ENCODE results near the gene CLSTN3. TPM values are rescaled to one million over a fixed set of nuclear protein-coding genes. Genes with fewer than 3 reads are reported as not detected.

The CLSTN3 gene
- total and polyA plus RNA-seq, 2 of the 13 experiments (the other 11 are each of a cell fraction or from before 2014, with no cell fraction given): 26.2 to 94.1 TPM

GRCh38 chr12:7127916-7128626 lies 2.1 kb upstream of the CLSTN3 start (continued):
- TF ChIP-seq, protein P1, sequence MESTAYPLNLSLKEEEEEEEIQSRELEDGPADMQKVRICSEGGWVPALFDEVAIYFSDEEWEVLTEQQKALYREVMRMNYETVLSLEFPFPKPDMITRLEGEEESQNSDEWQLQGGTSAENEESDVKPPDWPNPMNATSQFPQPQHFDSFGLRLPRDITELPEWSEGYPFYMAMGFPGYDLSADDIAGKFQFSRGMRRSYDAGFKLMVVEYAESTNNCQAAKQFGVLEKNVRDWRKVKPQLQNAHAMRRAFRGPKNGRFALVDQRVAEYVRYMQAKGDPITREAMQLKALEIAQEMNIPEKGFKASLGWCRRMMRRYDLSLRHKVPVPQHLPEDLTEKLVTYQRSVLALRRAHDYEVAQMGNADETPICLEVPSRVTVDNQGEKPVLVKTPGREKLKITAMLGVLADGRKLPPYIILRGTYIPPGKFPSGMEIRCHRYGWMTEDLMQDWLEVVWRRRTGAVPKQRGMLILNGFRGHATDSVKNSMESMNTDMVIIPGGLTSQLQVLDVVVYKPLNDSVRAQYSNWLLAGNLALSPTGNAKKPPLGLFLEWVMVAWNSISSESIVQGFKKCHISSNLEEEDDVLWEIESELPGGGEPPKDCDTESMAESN (CRISPR knock-in tag; conservative IDR thresholded peaks at IDR 0.05): peak; percentile 24; the same call in 1 of the 2 replicates
- TF ChIP-seq MTA1 (CRISPR knock-in tag; IDR thresholded peaks at IDR 0.05; ENCODE audit: borderline replicate concordance) (peak; percentile 56; the same call in 1 of the 2 replicates), ZNF839 (CRISPR knock-in tag; IDR thresholded peaks at IDR 0.05; ENCODE audit: borderline replicate concordance) (no peak), HMG20A (CRISPR knock-in tag; IDR thresholded peaks at IDR 0.05; ENCODE audit: borderline replicate concordance) (peak; percentile 48), ZNF235 (CRISPR knock-in tag; IDR thresholded peaks at IDR 0.05; ENCODE audit: borderline replicate concordance) (no peak), LCORL (IDR thresholded peaks at IDR 0.05) (0 out of 2 replicates have a peak, but pooled peaks have one; percentile 25), LCORL (CRISPR knock-in tag; IDR thresholded peaks at IDR 0.05) (peak; percentile 69; the same call in 1 of the 2 replicates), MEIS1 (CRISPR knock-in tag; IDR thresholded peaks at IDR 0.05; ENCODE audit: borderline replicate concordance) (peak; percentile 27; the same call in 1 of the 2 replicates), POLR2AphosphoS5 (IDR thresholded peaks at IDR 0.05; ENCODE audit: low read depth, low read length) (peak; percentile 72), NONO (IDR thresholded peaks at IDR 0.05) (no peak), NONO (CRISPR knock-in tag; conservative IDR thresholded peaks at IDR 0.05) (peak; percentile 76), FOXA1 (IDR thresholded peaks at IDR 0.05) (no peak), FOXA1 (CRISPR knock-in tag; IDR thresholded peaks at IDR 0.05) (0 out of 2 replicates have a peak, but pooled peaks have one; percentile 25), MED8 (CRISPR knock-in tag; IDR thresholded peaks at IDR 0.05; ENCODE audit: insufficient replicate concordance) (no peak), ZBTB25 (CRISPR knock-in tag; IDR thresholded peaks at IDR 0.05) (0 out of 2 replicates have a peak, but pooled peaks have one; percentile 34), ZNF263 (CRISPR knock-in tag; IDR thresholded peaks at IDR 0.05) (peak; percentile 99), AKAP8 (CRISPR knock-in tag; IDR thresholded peaks at IDR 0.05) (0 out of 2 replicates have a peak, but pooled peaks have one; percentile 49), ZBTB20 (CRISPR knock-in tag; IDR thresholded peaks at IDR 0.05; ENCODE audit: borderline replicate concordance, low read depth) (peak; percentile 58; the same call in 1 of the 2 replicates)
- TF ChIP-seq, protein P2, sequence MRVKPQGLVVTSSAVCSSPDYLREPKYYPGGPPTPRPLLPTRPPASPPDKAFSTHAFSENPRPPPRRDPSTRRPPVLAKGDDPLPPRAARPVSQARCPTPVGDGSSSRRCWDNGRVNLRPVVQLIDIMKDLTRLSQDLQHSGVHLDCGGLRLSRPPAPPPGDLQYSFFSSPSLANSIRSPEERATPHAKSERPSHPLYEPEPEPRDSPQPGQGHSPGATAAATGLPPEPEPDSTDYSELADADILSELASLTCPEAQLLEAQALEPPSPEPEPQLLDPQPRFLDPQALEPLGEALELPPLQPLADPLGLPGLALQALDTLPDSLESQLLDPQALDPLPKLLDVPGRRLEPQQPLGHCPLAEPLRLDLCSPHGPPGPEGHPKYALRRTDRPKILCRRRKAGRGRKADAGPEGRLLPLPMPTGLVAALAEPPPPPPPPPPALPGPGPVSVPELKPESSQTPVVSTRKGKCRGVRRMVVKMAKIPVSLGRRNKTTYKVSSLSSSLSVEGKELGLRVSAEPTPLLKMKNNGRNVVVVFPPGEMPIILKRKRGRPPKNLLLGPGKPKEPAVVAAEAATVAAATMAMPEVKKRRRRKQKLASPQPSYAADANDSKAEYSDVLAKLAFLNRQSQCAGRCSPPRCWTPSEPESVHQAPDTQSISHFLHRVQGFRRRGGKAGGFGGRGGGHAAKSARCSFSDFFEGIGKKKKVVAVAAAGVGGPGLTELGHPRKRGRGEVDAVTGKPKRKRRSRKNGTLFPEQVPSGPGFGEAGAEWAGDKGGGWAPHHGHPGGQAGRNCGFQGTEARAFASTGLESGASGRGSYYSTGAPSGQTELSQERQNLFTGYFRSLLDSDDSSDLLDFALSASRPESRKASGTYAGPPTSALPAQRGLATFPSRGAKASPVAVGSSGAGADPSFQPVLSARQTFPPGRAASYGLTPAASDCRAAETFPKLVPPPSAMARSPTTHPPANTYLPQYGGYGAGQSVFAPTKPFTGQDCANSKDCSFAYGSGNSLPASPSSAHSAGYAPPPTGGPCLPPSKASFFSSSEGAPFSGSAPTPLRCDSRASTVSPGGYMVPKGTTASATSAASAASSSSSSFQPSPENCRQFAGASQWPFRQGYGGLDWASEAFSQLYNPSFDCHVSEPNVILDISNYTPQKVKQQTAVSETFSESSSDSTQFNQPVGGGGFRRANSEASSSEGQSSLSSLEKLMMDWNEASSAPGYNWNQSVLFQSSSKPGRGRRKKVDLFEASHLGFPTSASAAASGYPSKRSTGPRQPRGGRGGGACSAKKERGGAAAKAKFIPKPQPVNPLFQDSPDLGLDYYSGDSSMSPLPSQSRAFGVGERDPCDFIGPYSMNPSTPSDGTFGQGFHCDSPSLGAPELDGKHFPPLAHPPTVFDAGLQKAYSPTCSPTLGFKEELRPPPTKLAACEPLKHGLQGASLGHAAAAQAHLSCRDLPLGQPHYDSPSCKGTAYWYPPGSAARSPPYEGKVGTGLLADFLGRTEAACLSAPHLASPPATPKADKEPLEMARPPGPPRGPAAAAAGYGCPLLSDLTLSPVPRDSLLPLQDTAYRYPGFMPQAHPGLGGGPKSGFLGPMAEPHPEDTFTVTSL (CRISPR knock-in tag; IDR thresholded peaks at IDR 0.05; ENCODE audit: borderline replicate concordance): 0 out of 2 replicates have a peak, but pooled peaks have one; percentile 35
- TF ChIP-seq, protein P3, sequence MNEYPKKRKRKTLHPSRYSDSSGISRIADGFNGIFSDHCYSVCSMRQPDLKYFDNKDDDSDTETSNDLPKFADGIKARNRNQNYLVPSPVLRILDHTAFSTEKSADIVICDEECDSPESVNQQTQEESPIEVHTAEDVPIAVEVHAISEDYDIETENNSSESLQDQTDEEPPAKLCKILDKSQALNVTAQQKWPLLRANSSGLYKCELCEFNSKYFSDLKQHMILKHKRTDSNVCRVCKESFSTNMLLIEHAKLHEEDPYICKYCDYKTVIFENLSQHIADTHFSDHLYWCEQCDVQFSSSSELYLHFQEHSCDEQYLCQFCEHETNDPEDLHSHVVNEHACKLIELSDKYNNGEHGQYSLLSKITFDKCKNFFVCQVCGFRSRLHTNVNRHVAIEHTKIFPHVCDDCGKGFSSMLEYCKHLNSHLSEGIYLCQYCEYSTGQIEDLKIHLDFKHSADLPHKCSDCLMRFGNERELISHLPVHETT (CRISPR knock-in tag; conservative IDR thresholded peaks at IDR 0.05): no peak

All from HepG2 (cell line).